Measurements from ENCODE around the gene TMEM229B. TPM values are rescaled to one million over a fixed set of nuclear protein-coding genes. Genes with fewer than 3 reads are reported as not detected.

Gene TMEM229B
- total and polyA plus RNA-seq, 2 experiments from 2014 or later, result 0.09 TPM

DNA sequence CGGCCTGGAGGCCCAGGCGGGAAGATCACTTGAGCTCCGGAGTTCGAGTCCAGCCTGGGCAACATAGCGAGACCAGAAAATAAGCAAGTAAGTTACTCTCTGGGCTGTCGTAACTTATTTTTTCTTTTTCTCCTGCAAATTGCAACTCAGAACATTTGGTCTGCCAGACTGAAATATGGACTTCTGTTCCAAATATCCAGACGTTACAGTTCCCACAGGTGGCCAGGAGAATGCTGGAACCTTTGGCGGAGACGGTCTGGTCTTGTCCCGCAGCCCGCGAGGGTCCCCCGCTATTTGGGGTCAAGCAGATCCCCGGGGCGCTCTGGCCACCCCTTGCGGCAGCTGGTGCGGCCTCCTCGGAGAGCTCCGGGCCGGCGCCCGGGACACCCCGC, 44.1 kb upstream of the TMEM229B start:
- peak overlapping the region; percentile 74 for H3K4me3 ChIP-seq
- H3K9me3 ChIP-seq (ENCODE audit: low read depth), result no peaks in the 10 kb centered on the region
- H3K4me1 ChIP-seq (ENCODE audit: low read depth), result no peaks in the 10 kb centered on the region
- H3K27ac ChIP-seq, result peak overlapping the region; percentile 19
- no peaks in the 10 kb centered on the region for H3K36me3 ChIP-seq
- no peak for DNase-seq (ENCODE audit: low read depth in 1 of 2, low spot score in 1 of 2)
- TF ChIP-seq, protein P1, sequence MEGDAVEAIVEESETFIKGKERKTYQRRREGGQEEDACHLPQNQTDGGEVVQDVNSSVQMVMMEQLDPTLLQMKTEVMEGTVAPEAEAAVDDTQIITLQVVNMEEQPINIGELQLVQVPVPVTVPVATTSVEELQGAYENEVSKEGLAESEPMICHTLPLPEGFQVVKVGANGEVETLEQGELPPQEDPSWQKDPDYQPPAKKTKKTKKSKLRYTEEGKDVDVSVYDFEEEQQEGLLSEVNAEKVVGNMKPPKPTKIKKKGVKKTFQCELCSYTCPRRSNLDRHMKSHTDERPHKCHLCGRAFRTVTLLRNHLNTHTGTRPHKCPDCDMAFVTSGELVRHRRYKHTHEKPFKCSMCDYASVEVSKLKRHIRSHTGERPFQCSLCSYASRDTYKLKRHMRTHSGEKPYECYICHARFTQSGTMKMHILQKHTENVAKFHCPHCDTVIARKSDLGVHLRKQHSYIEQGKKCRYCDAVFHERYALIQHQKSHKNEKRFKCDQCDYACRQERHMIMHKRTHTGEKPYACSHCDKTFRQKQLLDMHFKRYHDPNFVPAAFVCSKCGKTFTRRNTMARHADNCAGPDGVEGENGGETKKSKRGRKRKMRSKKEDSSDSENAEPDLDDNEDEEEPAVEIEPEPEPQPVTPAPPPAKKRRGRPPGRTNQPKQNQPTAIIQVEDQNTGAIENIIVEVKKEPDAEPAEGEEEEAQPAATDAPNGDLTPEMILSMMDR (IDR thresholded peaks at IDR 0.05; ENCODE audit: low read depth, low read length), result no peak
- H3K27me3 ChIP-seq, result no peaks in the 10 kb centered on the region

DNA sequence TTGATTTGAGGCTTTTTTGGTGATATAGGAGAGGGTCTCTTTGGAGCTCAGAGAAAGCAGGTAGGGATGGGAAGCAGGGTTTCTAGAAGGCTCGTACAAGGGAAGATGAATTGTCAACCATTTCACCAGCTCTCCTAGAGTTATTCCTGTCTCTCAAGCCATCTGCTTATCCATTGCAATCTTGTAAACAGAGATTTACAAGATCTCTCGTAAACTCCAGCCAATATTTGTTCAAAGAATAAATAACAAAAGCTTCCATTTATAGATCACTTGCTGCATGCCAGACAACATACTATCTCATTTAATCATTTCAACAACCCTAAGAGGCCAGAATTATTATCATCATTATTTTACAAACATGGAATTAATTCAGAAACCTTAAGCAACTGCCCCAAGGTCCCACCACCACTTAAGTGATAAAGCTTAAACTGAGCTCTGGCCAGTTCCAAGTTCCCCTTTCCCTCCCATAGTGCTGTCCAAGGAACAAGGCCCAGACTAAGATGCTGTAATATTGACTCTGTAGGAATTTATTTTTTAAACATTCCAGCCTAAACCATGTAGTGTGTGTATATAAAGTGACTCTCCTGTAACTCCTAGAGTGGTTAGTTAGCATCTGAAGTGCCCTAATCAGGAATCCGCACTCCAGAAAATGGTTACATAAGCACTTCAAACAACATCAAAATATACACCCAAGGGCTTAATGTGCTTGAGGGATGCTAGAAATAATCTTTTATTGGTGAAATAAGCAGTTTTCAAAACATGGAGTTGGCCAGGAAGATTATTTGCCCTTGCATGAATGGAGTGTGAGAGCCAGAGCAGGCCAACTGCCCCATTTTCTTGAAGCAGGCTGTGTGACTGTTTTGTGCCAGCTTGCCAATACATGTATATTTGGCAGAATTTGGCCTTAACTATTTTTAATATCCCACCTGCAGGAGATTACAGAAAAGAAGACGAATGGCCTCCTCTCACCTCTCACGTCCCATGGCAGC, 41.7 kb upstream of the TMEM229B start:
- no peak overlapping the region for H3K4me3 ChIP-seq
- H3K27me3 ChIP-seq, result peaks cover 5% of the 10 kb centered on the region
- no peak for DNase-seq (ENCODE audit: low read depth in 1 of 2, low spot score in 1 of 2)
- no peak overlapping the region for H3K27ac ChIP-seq
- no peaks in the 10 kb centered on the region for H3K36me3 ChIP-seq
- no peaks in the 10 kb centered on the region for H3K4me1 ChIP-seq (ENCODE audit: low read depth)
- TF ChIP-seq, protein P1 (IDR thresholded peaks at IDR 0.05; ENCODE audit: low read depth, low read length), result no peak
- no peaks in the 10 kb centered on the region for H3K9me3 ChIP-seq (ENCODE audit: low read depth)

DNA sequence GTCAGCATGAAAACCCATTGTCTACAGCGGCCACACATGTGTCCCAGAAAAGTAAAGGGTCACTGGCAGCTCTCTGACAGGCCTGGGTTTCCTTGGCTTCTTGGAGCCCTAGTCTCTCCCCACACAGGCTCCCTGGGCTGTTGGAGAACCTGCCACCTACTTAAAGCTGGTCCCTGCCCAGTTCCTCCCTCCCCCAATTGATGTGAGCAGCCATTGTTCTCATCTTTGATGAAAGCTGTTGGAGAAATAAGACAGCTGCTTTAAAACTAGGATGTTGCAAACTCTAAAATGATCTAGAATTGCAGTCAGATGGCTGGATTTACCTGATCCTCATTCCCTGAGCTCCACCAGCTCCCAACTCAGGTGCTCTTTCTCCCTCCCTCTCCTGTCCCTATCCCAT, 39.8 kb upstream of the TMEM229B start:
- H3K4me1 ChIP-seq (ENCODE audit: low read depth), result no peaks in the 10 kb centered on the region
- no peak overlapping the region for H3K27ac ChIP-seq
- H3K36me3 ChIP-seq, result no peaks in the 10 kb centered on the region
- DNase-seq (ENCODE audit: low read depth in 1 of 2, low spot score in 1 of 2), result no peak
- TF ChIP-seq, protein P1 (IDR thresholded peaks at IDR 0.05; ENCODE audit: low read depth, low read length), result no peak
- H3K4me3 ChIP-seq, result no peak overlapping the region
- H3K9me3 ChIP-seq (ENCODE audit: low read depth), result no peaks in the 10 kb centered on the region
- peaks cover 18% of the 10 kb centered on the region for H3K27me3 ChIP-seq

DNA sequence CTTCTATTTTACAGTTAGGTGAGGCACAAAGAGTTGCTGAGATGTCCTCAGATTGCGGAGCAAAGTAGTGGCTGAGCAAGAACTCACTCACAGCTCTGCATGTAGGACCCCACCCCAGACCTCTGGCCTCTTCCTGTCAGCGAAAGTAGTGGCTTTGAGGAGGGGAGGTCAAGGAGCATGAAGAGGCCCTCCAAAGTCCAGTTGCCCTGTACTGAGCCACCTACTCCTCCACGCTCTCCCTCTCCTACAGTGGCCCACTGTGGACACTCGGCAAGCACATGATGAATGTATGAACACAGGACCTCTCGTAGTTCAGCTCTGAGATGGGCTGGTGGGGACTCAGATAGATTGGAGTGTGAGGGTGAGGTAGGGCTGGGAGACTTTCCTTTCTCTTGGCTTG, 39.2 kb upstream of the TMEM229B start:
- TF ChIP-seq, protein P1 (IDR thresholded peaks at IDR 0.05; ENCODE audit: low read depth, low read length), result no peak
- DNase-seq (ENCODE audit: low read depth in 1 of 2, low spot score in 1 of 2), result no peak
- H3K9me3 ChIP-seq (ENCODE audit: low read depth), result no peaks in the 10 kb centered on the region
- H3K27ac ChIP-seq, result no peak overlapping the region
- peaks cover 18% of the 10 kb centered on the region for H3K27me3 ChIP-seq
- H3K36me3 ChIP-seq, result no peaks in the 10 kb centered on the region
- H3K4me3 ChIP-seq, result no peak overlapping the region
- H3K4me1 ChIP-seq (ENCODE audit: low read depth), result no peaks in the 10 kb centered on the region

DNA sequence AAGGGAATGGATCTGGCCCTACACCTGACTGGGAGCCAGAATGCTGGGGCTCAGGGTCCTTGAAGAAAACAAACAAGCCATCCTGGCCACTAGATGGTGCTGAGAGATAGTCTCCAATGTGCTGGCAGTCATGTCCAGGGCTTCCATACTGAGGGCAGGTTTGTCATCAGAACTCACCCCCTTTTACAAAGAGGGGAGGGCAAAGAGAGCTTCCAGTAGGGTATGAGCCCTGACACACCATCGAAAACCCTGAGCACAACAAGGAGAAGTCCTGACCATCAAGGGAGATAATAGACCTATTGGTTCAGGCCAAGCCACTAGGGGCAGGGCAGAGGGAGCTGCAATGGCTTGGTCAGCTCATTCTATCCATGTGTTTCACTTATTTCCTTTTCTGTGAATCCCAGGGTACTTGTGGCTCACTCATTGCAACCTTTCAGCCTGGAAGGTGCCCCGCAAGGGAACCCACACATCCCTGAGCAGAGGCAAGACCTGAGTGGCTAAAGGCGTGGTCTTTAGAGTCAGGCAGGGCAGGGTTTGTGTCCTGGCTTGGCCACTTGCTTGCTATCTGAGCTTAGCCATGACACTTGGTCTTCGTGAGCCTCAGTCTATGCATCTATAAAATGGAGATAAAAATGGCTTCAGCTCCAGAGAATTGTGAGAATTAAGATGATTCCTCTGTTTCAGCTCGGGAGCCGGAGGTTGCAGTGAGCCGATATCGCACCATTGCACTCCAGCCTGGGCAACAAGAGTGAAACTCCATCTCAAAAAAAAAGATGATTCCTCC, 38.3 kb upstream of the TMEM229B start:
- Histone ChIP-seq H3K9me3 (ENCODE audit: low read depth) (no peaks in the 10 kb centered on the region), H3K27ac (no peak overlapping the region), H3K36me3 (no peaks in the 10 kb centered on the region), H3K4me1 (ENCODE audit: low read depth) (no peaks in the 10 kb centered on the region), H3K4me3 (no peak overlapping the region), H3K27me3 (peaks cover 22% of the 10 kb centered on the region)
- peak; percentile 53 to 60 for DNase-seq (ENCODE audit: low read depth in 1 of 2, low spot score in 1 of 2)
- TF ChIP-seq, protein P1 (IDR thresholded peaks at IDR 0.05; ENCODE audit: low read depth, low read length), result peak; percentile 71
